ENCODE results near the gene AP1S2.

- TF ChIP-seq SP1 (IDR thresholded peaks at IDR 0.05) (no peak), SUZ12 (IDR thresholded peaks at IDR 0.05) (no peak), FOXK2 (IDR thresholded peaks at IDR 0.05) (no peak), ELF4 (IDR thresholded peaks at IDR 0.05) (no peak), ARNT (IDR thresholded peaks at IDR 0.05) (no peak), FOXM1 (IDR thresholded peaks at IDR 0.05; ENCODE audit: borderline replicate concordance) (no peak), BHLHE40 (IDR thresholded peaks at IDR 0.05; ENCODE audit: borderline replicate concordance) (no peak), L3MBTL2 (conservative IDR thresholded peaks at IDR 0.05) (no peak), ZNF384 (IDR thresholded peaks at IDR 0.05) (no peak), TARDBP (IDR thresholded peaks at IDR 0.05) (no peak)
Measured at GRCh38 chrX:15864023-15864422, 9.4 kb upstream of the AP1S2 start.
